ENCODE data around the gene HS2ST1.

The HS2ST1 gene

GRCh38 chr1:87154384-87154783, 239.9 kb downstream of the HS2ST1 start:
- Histone ChIP-seq H3K27me3 (ENCODE audit: insufficient read depth, low read length, poor library complexity, severe bottlenecking) (no peaks in the 10 kb centered on the region), H3K4me1 (ENCODE audit: insufficient read depth, low read length, poor library complexity, severe bottlenecking) (no peaks in the 10 kb centered on the region), H3K4me2 (ENCODE audit: low read depth, low read length, poor library complexity, severe bottlenecking) (no peak overlapping the region), H3F3A (ENCODE audit: low read depth) (no peaks in the 10 kb centered on the region), H3K9me2 (replicated peaks; ENCODE audit: low read depth, low read length) (no peaks in the 10 kb centered on the region), H3K9me3 (ENCODE audit: insufficient read depth, low read depth, low read length) (no peaks in the 10 kb centered on the region), H3K4me3 (ENCODE audit: low read length, poor library complexity, severe bottlenecking) (no peak overlapping the region), H3K79me2 (ENCODE audit: insufficient read depth, low read length) (no peaks in the 10 kb centered on the region), H3K36me3 (ENCODE audit: insufficient read depth, low read length) (no peaks in the 10 kb centered on the region), H4K20me1 (ENCODE audit: insufficient read depth, low read length, poor library complexity, severe bottlenecking) (no peaks in the 10 kb centered on the region), H3K9ac (ENCODE audit: low read depth, low read length, poor library complexity, severe bottlenecking) (no peak overlapping the region), H2AFZ (ENCODE audit: low read length) (no peak overlapping the region)
- TF ChIP-seq CTCF (conservative IDR thresholded peaks at IDR 0.05; ENCODE audit: low read length) (no peak), EZH2phosphoT487 (IDR thresholded peaks at IDR 0.05; ENCODE audit: borderline replicate concordance) (no peak)

GRCh38 chr1:87155170-87155569, 240.7 kb downstream of the HS2ST1 start:
- Histone ChIP-seq H3K79me2 (ENCODE audit: insufficient read depth, low read length) (no peaks in the 10 kb centered on the region), H3K36me3 (ENCODE audit: insufficient read depth, low read length) (no peaks in the 10 kb centered on the region), H3K27me3 (ENCODE audit: insufficient read depth, low read length, poor library complexity, severe bottlenecking) (no peaks in the 10 kb centered on the region), H3F3A (ENCODE audit: low read depth) (no peaks in the 10 kb centered on the region), H3K9me2 (replicated peaks; ENCODE audit: low read depth, low read length) (no peaks in the 10 kb centered on the region), H3K4me3 (ENCODE audit: low read length, poor library complexity, severe bottlenecking) (no peak overlapping the region), H3K9ac (ENCODE audit: low read depth, low read length, poor library complexity, severe bottlenecking) (no peak overlapping the region), H4K20me1 (ENCODE audit: insufficient read depth, low read length, poor library complexity, severe bottlenecking) (no peaks in the 10 kb centered on the region), H3K4me1 (ENCODE audit: insufficient read depth, low read length, poor library complexity, severe bottlenecking) (no peaks in the 10 kb centered on the region), H3K9me3 (ENCODE audit: insufficient read depth, low read depth, low read length) (no peaks in the 10 kb centered on the region), H3K4me2 (ENCODE audit: low read depth, low read length, poor library complexity, severe bottlenecking) (no peak overlapping the region), H2AFZ (ENCODE audit: low read length) (no peak overlapping the region)
- no peak for TF ChIP-seq CTCF (conservative IDR thresholded peaks at IDR 0.05; ENCODE audit: low read length)
- no peak for TF ChIP-seq EZH2phosphoT487 (IDR thresholded peaks at IDR 0.05; ENCODE audit: borderline replicate concordance)

GRCh38 chr1:87155648-87156047, 241.2 kb downstream of the HS2ST1 start:
- Histone ChIP-seq H3K79me2 (ENCODE audit: insufficient read depth, low read length) (no peaks in the 10 kb centered on the region), H3K27me3 (ENCODE audit: insufficient read depth, low read length, poor library complexity, severe bottlenecking) (no peaks in the 10 kb centered on the region), H3K36me3 (ENCODE audit: insufficient read depth, low read length) (no peaks in the 10 kb centered on the region), H3K9ac (ENCODE audit: low read depth, low read length, poor library complexity, severe bottlenecking) (no peak overlapping the region), H3K9me2 (replicated peaks; ENCODE audit: low read depth, low read length) (no peaks in the 10 kb centered on the region), H3K4me1 (ENCODE audit: insufficient read depth, low read length, poor library complexity, severe bottlenecking) (no peaks in the 10 kb centered on the region), H3K4me2 (ENCODE audit: low read depth, low read length, poor library complexity, severe bottlenecking) (no peak overlapping the region), H3K9me3 (ENCODE audit: insufficient read depth, low read depth, low read length) (no peaks in the 10 kb centered on the region), H2AFZ (ENCODE audit: low read length) (no peak overlapping the region), H4K20me1 (ENCODE audit: insufficient read depth, low read length, poor library complexity, severe bottlenecking) (no peaks in the 10 kb centered on the region), H3F3A (ENCODE audit: low read depth) (no peaks in the 10 kb centered on the region), H3K4me3 (ENCODE audit: low read length, poor library complexity, severe bottlenecking) (no peak overlapping the region)
- TF ChIP-seq CTCF (conservative IDR thresholded peaks at IDR 0.05; ENCODE audit: low read length) = no peak
- no peak for TF ChIP-seq EZH2phosphoT487 (IDR thresholded peaks at IDR 0.05; ENCODE audit: borderline replicate concordance)
